ENCODE measurements around the gene MYL3.

The MYL3 gene

DNA sequence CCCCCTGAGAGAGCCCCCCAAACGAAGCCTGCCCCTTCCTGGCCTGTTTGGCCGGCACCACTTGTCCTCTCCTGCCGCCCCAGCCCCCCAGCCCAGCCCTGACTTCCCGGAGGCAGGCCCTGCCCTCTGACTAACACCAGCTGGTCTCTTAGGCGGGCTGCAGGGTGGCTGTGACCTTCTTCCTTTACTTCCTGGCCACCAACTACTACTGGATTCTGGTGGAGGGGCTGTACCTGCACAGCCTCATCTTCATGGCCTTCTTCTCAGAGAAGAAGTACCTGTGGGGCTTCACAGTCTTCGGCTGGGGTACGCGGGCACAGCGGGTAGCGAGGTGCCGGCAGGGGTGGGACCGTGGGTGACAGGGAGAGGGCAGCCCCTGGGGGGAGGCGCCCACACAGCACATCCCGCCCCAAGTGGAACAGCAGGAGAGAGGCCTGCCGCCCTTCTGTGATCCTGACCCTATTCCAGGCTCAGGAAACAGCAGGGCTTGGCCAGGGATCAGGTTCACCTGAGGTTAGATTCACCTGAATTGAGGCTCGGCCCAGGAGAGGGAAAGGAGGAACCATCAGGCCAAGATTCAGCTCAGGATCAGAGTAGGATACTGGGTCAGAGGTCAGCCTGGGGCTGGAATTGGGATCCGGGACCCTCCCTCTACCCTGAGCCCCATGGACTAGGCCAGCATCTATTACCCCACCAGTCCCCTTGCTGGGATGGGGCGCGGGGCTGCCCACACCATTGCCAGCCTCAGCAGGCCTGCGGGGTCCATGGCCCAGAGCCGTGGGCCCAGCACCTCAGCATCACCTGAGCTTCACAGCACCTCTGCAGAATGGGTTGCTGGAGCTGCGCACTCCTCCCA lies 36.1 kb upstream of the MYL3 start:
- FAIRE-seq, result no peak

DNA sequence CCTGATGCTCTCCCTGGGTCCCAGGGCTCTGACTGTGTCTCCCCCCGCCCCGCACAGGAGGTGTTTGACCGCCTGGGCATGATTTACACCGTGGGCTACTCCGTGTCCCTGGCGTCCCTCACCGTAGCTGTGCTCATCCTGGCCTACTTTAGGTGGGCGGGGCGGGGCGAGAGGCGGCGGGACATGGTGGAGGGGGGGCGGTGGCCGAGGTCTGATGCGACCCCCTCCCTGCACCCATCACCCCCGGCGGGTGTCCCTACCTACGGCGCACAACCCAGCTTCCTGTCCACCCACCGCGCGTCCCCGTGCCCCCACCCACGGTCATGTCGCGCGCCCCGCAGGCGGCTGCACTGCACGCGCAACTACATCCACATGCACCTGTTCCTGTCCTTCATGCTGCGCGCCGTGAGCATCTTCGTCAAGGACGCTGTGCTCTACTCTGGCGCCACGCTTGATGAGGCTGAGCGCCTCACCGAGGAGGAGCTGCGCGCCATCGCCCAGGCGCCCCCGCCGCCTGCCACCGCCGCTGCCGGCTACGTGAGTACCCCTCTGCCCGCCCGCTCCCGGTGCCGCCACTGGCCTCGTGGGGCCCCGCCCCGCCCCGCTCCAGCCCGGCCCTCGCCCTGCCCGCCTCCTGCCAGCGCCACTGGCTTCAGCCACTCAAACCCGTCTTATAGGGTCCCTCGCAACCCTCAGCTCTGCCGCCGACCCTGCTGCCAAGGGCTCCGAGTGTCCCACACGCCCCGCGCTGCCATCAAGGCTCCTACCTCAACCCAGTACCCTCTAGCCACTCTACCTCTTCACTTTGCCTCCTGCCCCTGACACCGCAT lies 35.3 kb upstream of the MYL3 start:
- FAIRE-seq, result no peak

DNA sequence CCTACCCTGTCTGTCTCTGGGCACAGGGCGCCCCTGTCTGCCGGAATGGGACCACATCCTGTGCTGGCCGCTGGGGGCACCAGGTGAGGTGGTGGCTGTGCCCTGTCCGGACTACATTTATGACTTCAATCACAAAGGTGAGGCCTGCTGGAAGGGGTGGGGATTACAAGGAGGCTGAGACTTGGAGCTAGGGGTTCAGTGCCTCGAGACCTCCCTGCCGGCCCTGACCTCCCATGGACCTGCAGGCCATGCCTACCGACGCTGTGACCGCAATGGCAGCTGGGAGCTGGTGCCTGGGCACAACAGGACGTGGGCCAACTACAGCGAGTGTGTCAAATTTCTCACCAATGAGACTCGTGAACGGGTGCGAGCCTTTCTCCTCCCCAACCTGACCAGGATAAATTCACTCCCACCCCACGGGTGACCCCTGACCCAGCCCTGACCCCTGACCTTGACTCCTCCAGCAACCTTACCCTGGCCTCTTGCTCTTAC lies 34.6 kb upstream of the MYL3 start:
- FAIRE-seq, result no peak

DNA sequence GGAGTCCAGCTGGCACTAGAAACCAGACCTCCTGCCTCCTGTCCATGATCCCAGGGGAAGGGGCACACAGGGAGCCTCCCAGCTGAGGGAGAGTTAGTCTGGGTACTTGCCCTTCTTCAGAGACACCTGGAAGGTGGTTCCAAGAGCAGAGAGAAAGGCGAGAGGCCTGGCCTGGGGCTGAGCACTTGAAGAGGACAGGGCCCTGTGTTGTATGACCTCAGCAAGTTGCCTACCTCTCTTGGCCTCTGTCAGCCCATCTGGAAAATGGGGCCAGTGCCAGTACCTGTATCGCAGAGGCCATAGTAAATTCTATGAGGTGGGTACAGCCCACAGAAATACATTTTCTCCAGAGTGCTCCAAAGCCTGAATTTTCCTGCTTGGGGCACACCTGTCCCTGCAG lies 33.8 kb upstream of the MYL3 start:
- no peak for FAIRE-seq

DNA sequence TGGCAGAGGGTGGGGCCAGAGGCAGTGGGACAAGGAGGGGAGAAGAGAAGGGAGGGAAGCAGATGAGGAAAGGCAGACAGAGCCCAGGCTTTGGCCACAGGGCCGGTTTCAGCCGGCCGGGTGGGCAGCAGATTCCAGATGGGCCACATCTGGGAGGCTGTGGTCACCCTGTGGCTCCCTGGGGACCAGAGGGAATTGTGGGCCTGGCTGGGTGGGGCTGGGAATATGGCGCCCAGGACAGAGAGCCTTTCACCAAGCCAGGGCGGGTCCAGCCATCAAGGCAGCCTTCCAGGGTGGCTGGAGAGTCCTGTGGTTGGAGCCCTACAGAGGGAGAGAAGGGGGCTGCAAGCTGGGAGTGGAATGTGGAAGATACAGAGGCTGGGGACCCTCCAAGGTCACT lies 33.1 kb upstream of the MYL3 start:
- FAIRE-seq, result no peak

DNA sequence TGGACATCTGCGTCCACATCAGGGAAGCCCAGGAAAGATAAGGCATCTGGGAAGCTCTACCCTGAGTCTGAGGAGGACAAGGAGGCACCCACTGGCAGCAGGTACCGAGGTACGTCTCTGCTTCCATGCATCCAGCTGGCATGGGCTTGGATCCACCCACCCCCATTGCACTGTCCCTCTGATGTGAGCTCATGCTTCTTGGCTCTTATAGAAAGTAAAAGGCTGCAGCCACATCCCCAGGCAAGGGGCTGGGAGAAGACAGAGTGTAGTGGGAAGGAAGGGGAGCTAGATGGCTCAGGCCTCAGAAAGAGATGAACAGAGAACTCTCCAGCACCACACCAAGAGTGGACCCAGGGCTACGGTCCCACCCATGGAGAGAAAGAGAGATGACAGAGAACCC lies 32.5 kb upstream of the MYL3 start:
- FAIRE-seq, result no peak

DNA sequence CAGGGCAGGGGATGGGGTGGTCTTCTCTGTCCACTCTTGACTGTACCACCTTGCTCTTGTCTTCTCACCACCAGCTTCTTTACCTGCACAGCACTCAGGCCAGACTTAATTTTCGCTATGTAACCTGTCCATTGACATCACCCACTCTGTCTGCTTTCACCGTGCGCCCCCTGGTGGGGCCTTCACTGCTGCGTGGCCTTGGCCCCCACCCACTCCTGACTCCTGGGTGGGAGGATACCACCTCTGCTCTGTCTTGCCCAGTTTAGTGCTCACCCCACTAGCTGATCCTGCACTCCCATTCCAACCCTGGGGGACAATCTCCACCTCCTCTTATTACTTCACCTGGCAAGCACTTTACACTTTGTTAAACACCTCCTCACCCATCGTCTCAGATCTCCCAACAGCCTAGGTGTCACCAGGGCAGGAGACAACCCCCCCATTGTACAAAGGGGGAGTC lies 32.0 kb upstream of the MYL3 start:
- no peak for FAIRE-seq

DNA sequence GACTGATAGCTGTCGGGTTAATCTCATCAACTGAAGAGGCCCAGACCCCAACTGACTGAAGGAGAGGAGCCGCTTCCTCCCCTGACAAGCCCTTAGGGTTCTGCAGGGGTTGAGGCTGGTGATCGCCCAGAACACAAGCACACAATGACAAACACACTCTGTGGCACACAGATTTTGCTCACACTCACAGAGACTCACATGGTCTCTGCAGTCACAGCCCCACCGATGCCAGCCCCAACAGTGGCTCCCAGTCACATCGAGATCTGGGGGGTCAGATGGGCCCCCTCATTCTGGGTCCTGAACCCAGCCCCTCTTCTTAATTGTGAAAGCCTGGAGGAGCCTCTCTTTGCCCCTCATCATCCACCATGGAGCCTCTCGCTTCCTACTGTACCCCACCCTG lies 31.0 kb upstream of the MYL3 start:
- FAIRE-seq, result no peak

DNA sequence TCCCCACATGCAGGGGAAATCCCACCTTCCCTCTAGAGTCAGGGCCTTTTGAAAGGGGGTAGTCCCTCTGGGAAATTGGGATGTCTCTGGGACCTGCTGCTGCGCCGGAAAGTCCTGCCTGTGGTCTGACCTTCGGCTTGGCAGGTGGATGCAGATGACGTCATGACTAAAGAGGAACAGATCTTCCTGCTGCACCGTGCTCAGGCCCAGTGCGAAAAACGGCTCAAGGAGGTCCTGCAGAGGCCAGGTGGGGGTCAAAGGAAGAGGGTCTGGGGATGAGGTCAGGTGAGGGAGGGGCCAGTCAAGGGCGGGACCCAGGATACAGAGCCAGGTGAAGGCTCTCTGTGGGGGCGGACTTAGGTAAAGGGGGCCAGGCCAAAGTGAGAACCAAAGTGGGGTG lies 30.5 kb upstream of the MYL3 start:
- no peak for FAIRE-seq

DNA sequence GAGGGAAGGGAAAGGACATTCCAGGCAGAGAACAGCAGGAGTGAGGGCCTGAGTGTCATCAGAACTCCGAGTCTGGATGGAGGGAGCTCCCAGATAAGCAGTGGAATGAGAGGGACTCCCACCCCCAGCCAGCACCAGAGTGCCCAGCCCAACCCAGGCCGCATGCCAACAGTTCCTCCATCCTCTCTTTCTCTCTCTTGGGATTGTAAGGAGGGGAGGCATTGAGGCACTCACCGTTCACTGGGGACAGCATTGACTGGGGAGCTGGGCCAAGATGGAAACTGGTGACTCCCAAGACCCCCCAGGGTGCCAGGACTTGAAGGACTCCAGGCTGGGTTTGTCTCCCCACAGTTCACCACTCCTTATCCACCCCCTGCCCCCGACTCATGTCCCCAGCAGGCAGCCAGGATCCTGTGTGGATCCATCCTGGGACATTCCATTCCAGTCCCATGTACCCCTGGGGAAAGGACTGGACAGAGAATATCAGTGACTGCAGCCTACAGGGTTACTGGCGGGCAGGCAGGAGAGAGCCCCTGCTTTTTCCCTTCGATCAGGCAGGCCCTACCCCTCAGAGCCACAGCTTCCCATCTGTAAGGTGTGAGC lies 30.0 kb upstream of the MYL3 start:
- FAIRE-seq, result no peak

DNA sequence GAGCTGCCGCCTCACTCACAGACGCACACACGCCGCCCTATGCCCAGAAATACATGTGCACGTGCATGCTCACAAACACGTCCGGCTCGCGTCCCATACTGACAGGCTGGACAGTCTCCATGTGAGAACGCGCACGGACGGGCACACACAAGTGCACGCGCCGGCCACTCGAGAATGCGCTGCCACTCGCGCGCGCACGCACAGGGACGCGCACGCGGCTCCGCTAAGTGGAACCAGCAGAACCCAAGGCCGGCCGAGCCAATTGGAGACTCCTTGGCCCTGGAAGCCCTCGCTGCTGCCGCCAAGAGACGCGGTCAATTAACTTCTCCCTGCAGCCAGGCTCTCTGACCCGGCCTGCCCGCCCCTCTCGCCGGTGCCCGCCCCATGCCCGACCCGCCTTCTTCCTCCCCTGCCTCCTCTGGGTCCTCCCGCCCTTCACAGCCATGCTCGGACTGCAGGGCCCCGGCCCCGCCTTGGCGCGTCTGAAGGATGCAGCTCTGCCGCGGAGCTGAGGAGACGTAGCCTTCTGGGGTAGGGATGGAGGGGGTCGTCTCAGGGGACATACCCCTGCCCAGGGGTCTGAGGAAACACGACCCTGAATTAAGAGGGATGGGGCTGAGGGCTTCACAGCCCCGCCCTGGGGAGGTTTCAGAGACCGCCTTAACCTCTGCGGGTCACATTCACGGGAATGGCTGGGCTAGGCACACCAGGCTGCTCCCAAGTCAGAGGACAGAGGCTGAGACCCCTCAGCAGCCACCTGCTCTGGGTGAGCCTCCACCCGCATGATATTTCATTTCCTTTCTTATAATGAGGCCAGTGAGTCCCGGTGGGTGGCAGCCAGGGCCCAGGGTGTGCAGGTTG lies 29.3 kb upstream of the MYL3 start:
- no peak for FAIRE-seq

DNA sequence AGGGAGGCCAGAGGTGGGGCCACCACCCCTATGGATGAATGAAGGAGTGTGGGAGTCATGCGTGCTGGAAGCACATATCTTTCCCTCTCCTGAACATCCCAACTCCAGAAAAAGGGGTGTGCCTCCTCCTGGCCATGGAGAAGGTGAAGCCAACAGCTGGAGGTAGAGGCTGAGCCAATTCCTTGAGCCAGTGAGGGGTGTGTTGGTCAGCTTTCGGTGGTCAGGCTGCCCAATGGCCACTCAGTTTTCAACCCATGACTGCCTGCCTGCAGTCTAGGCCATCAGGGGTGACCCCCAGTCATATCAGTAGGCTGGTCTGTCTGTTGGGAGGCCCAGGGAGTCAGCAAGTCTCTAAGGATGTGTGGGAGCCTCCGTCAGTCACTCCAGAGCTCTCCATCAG lies 27.9 kb upstream of the MYL3 start:
- no peak for FAIRE-seq

DNA sequence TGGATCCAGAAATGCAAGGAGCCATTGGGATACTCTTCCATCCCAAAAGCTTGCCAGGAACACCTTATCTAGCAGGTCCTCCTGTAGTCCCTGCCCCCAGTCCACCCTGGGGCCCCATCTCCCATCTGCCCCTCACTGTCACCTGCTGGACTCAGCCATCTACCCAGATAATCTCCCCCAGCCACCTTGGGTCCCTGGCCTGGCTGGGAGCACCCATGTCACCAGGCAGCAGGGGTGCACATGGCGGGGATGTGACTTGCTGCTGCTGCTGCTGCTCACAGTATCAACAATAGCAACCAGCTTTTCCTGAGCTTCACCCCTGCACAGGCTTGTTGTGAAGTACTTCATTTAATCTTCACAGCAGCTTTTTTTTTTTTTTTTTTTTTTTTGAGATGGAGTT lies 26.9 kb upstream of the MYL3 start:
- FAIRE-seq, result no peak

DNA sequence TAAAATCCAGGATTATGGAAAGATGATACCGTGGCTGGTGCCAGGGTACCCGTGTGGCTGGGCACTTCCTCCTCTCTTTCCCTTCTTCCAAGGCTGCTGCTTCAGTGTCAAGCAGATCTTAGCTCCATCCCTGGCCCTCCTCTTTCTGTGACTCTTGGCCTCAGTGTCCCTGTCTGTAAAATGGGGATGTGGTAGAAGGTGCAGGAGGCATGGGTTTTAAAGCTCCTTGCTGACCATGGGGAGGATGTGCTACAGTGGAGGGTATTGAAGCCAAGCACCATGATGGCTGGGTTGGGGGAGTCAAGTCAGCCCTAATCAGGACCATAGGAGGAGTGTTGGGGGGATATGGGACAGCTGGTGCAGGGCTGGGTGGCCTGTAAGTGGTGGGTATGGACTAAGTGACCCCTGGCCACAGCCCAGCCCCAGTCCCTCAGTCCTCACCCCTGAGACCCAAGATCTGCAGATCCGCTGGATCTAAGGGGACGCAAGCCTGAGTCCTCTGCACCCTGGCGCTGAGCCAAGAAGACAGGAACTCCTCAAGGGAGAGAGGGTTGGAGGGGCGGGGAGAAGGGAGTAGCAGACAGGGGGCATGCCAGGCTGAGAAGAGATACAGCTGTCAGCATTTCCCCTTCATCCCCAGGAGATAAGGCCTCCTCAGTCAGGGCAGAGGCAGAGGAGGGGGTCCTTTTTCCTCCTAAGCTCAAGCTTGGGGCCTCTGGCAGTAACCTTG lies 26.3 kb upstream of the MYL3 start:
- FAIRE-seq, result no peak

DNA sequence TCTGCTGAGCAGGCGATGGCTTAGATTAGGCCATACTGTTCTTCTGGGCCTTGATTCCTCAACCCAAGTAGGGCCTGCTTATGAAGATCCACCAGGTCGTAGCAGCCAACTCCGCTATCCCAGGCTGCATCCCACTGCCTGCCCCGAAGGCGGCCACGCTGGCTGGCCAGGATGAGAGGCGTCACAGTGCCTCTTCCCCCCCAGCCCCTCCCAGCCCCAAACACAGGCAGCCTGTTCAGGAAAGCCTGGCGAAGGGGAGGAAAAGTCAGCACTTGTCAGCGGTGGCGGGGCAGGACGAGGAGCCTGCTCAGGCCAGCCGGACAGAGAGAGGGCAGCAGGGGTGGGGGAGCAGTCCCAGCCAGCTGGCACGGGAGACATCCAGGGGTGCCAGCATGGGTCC lies 25.5 kb upstream of the MYL3 start:
- FAIRE-seq, result no peak

DNA sequence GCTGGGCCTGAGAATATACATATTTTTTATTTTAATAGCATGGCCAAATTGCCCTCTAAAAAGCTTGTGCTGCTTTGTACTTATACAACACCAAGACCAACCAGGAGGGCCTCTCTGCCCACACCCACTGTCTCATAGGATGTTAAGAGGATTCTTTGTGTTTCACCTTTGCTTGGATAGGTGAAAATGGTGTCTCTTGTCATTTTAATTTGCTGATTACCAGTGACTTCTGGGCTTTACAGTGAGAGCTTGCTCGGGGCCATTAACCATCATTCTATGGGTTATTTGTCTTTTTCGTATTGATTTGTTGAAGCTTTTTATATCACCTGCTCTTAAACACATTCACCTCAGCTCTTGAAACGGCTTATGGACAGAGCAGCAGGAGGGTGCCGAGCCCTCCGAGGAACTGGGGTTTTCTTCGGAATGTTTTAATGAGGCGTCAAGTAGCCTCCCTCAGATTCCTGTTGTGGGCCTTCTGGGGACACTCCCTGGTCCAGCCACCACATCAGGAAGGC lies 24.8 kb upstream of the MYL3 start:
- FAIRE-seq, result no peak

DNA sequence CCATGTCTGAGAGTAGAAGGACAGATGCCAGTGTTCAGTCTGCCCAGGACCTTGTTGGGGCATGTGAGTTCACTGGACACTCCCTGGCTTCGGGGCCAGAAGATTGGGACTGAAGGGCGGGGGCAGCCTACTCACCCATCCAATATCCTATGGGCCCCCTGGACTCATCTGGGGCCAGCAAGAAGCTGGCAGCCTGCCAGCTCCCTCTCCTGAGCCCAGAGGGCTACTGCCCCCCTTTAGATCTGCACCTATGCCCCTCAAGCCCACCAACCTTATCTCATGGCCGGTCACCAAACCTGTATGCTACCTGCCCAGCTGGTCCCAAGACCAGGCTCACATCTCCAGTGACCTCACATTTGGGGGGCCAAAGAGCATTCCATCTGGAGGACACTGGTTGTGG lies 22.4 kb upstream of the MYL3 start:
- no peak for FAIRE-seq

DNA sequence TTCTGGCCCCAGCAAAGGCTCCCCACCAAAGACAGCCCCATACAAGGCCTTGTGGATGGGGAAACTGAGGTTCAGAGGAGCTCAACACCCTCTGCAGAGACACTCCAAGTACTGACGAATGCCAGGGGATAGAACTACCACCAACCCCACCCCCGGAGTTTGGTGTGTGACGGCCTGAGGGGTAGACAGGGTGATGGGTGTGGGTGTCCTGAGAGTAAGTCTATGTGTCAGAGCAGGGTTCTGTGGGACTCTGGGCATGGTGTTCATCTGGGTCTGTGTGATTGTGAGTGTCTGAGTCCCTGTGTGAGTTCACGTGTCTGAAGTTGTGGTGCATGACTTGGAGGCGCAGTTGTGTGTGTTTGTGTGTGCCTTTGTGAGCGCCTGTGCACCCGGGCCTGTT lies 21.7 kb upstream of the MYL3 start:
- FAIRE-seq, result no peak

DNA sequence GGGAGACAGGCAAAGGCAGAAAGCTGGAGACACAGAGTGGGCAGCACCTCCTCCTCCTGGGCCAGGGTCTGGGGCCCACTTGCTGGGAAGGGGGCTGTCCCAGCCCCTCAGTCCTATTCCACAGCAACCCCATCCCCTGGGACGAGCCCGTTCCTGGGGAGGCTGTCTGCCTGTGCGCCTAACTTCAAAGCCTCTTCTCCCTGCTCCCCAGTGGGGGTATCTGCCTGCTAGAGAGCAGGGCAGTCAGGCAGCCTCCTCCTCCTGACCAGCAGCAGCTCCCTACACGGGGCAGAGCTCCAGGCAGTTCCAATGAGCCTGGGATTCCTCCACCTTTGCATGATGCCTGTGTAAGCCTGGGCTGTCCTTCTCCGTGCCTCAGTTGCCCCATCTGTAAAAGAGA lies 21.2 kb upstream of the MYL3 start:
- no peak for FAIRE-seq

DNA sequence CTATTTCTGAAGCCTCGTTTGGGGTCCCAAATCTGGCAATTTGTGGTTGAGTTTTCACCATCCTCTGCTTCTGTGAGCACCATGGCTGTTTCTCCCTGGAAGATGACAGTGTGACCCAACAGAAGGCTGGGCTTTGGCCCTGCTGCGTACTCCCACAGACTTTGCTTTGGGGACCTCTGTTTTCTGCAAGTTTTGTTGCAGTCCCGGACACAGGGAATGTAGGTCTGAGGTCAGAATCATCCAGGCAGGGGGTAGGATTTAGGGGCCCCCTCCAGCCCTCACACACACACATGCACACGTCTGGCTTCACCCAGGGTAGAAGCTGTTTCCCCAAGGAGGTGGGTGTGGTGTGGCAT lies 20.6 kb upstream of the MYL3 start:
- FAIRE-seq, result no peak

DNA sequence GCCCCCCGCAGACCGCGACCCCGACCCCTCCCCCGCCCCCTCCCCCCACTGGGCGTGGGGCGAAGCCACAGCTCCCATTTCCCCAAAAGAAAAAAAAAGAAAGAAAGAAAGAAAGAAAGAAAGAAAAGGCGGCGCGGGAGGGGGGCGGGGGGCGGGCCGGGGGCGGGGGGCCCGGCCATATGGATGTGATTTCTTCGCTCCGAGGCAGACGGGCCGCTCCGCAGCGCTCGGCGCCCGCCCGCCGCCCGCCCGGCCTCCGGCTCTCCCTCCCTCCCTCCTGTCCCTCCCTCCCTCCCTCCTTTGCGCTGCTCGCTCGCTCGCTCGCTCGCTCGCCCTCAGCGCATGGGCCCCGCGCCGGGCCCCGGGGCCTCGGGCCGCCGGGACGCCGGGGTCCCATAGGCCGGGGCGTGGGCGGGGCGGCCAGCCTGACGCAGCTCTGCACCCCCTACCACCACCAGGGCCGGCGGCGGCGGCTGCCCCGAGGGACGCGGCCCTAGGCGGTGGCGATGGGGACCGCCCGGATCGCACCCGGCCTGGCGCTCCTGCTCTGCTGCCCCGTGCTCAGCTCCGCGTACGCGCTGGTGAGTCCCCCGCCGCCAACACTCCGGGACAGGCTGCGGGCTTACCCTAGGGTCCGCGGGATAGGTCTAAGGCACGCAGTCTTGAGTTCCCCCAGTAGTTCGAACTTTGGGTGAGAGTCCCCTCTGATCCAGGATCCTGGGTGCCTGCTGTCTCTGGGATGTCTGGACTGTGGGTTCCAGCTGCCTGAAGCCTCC lies 20.0 kb upstream of the MYL3 start:
- FAIRE-seq, result no peak
